ENCODE data around the gene PRICKLE2. TPM values are rescaled to one million over a fixed set of nuclear protein-coding genes. Genes with fewer than 3 reads are reported as not detected.
A peak's percentile ranks its signal among the peaks of the same experiment; 100 is the strongest.
"Not testable (repeated sequence)": the region's sequence is repeated elsewhere in the genome, so short reads cannot be mapped to it uniquely, and the experiment has no call there.

PRICKLE2 gene
- total RNA-seq, 1 experiment from 2014 or later = 0.40 TPM

- H3K9me3 ChIP-seq, H3K4me3 ChIP-seq, H3K27me3 ChIP-seq, DNase-seq, H3K36me3 ChIP-seq: not testable (repeated sequence)
Measured at GRCh38 chr3:64089386-64089785, 135.9 kb downstream of the PRICKLE2 start.

- DNase-seq = no peak
- Histone ChIP-seq H3K27me3 (no peaks in the 10 kb centered on the region), H3K36me3 (no peaks in the 10 kb centered on the region), H3K9me3 (no peaks in the 10 kb centered on the region), H3K4me3 (no peak overlapping the region)
Measured at GRCh38 chr3:64088408-64089205, 136.7 kb downstream of the PRICKLE2 start.

- H3K36me3 ChIP-seq = no peaks in the 10 kb centered on the region
- no peak for DNase-seq
- H3K27me3 ChIP-seq = no peaks in the 10 kb centered on the region
- no peaks in the 10 kb centered on the region for H3K9me3 ChIP-seq
- no peak overlapping the region for H3K4me3 ChIP-seq
Measured at GRCh38 chr3:64086479-64087252, 138.6 kb downstream of the PRICKLE2 start.

- Histone ChIP-seq H3K36me3 (no peaks in the 10 kb centered on the region), H3K9me3 (no peaks in the 10 kb centered on the region), H3K27me3 (no peaks in the 10 kb centered on the region), H3K4me3 (no peak overlapping the region)
- DNase-seq = peak; percentile 4
Measured at GRCh38 chr3:64084640-64085039, 140.6 kb downstream of the PRICKLE2 start.

- no peaks in the 10 kb centered on the region for H3K9me3 ChIP-seq
- H3K4me3 ChIP-seq = no peak overlapping the region
- DNase-seq = no peak
- H3K36me3 ChIP-seq = no peaks in the 10 kb centered on the region
- H3K27me3 ChIP-seq = no peaks in the 10 kb centered on the region
Measured at GRCh38 chr3:64083575-64083974, 141.7 kb downstream of the PRICKLE2 start.

- no peak for DNase-seq
- no peaks in the 10 kb centered on the region for H3K27me3 ChIP-seq
- H3K4me3 ChIP-seq = no peak overlapping the region
- no peaks in the 10 kb centered on the region for H3K9me3 ChIP-seq
- H3K36me3 ChIP-seq = no peaks in the 10 kb centered on the region
Measured at GRCh38 chr3:64082961-64083541, 142.2 kb downstream of the PRICKLE2 start.

DNA sequence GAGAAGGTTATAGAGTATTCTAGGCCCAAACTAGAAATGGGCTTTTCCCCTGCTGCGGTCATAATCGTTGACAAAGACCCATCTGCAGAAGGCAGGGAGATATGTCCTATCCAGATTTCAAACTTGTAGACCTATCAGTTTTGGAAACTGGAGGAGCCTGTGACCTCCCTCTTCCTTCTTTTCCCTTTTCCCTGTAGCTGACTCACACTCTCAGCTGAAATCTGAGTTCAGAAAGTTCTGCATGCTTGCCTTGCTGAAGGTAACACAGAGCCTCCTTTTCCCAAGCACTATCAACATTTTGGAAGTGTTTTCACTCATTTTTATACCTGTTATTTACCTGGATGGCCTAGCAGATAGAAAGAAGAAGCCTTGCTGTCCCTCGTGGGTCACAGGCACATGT lies 142.9 kb downstream of the PRICKLE2 start:
- Histone ChIP-seq H3K9me3 (no peaks in the 10 kb centered on the region), H3K4me3 (no peak overlapping the region), H3K36me3 (no peaks in the 10 kb centered on the region), H3K27me3 (no peaks in the 10 kb centered on the region)
- DNase-seq = no peak

DNA sequence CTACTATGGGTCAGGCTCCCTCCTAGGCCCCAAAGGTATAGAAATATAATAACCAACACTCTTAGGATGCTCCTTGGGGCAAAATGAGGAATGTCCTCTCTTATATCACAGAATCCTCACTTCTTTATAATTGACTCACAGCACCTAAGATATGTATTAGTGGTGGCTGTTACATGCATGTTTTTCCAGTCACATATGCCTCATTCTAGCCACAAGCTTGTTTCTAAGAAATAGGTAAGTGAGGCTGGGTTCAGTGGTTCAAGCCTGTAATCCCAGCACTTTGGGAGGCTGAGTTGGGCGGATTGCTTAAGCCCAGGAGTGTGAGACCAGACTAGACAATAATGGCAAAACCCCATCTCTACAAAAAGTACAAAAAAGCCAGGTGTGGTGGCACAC lies 144.0 kb downstream of the PRICKLE2 start:
- Histone ChIP-seq H3K27me3 (no peaks in the 10 kb centered on the region), H3K36me3 (no peaks in the 10 kb centered on the region), H3K9me3 (no peaks in the 10 kb centered on the region), H3K4me3 (no peak overlapping the region)
- DNase-seq = no peak

DNA sequence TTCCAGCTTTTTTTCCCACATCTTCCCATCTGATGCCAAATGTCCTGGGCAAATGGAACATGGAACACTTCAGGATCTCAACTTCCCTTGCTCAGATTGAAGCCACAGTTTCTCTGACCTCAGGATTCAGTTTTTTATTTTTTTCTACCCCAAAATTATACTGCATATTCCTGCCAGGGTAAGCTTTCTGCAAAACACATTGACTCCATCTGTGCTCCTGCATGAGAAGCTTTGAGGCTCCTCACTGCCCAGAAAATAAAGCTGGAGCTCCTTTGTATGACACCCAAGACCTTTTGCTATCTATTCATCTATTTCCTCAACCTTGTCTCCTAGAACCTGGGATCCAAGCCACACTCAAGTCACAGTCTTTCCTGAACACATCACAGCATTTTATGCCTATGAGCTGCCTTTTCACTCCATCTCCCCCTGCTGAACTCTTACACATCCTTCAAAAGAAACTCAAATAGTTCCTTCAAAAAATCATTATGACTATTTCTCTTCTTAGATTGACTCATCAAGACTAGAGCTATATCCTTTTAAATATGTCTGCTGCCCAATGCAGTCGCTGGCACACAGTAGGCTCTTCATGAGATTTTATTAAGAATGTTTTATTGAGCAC lies 144.5 kb downstream of the PRICKLE2 start:
- no peak for DNase-seq
- H3K4me3 ChIP-seq = no peak overlapping the region
- H3K9me3 ChIP-seq = no peaks in the 10 kb centered on the region
- no peaks in the 10 kb centered on the region for H3K27me3 ChIP-seq
- no peaks in the 10 kb centered on the region for H3K36me3 ChIP-seq

GRCh38 chr3:64079369-64080150 lies 145.7 kb downstream of the PRICKLE2 start:
- H3K4me3 ChIP-seq = no peak overlapping the region
- DNase-seq = no peak
- H3K9me3 ChIP-seq = no peaks in the 10 kb centered on the region
- H3K36me3 ChIP-seq = no peaks in the 10 kb centered on the region
- H3K27me3 ChIP-seq = no peaks in the 10 kb centered on the region

GRCh38 chr3:64078966-64079365 lies 146.3 kb downstream of the PRICKLE2 start:
- DNase-seq = no peak
- Histone ChIP-seq H3K9me3 (no peaks in the 10 kb centered on the region), H3K36me3 (no peaks in the 10 kb centered on the region), H3K27me3 (no peaks in the 10 kb centered on the region), H3K4me3 (no peak overlapping the region)

GRCh38 chr3:64074895-64075679 lies 150.2 kb downstream of the PRICKLE2 start:
- H3K9me3 ChIP-seq = no peaks in the 10 kb centered on the region
- H3K36me3 ChIP-seq = no peaks in the 10 kb centered on the region
- DNase-seq = no peak
- H3K4me3 ChIP-seq = no peak overlapping the region
- no peaks in the 10 kb centered on the region for H3K27me3 ChIP-seq

DNA sequence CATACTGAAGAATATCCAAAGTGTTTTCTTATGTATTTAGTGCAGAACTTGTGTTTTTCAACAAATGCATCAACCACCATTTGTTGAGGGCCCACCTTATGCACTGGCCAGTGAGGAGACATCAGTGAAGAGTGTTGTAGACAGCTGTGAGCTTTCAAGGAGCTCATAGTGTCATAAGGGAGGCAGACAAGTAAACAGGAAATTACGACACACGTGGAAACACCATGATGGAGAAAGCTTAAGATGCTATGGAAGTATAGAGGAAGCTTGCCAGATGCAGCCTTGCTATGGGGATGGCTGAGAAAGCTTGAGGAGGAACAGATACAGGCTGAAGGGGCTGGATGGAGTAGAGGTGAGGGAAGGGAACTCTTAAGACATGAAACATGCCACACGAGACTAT lies 151.2 kb downstream of the PRICKLE2 start:
- Histone ChIP-seq H3K4me3 (no peak overlapping the region), H3K9me3 (no peaks in the 10 kb centered on the region)
- DNase-seq = no peak

DNA sequence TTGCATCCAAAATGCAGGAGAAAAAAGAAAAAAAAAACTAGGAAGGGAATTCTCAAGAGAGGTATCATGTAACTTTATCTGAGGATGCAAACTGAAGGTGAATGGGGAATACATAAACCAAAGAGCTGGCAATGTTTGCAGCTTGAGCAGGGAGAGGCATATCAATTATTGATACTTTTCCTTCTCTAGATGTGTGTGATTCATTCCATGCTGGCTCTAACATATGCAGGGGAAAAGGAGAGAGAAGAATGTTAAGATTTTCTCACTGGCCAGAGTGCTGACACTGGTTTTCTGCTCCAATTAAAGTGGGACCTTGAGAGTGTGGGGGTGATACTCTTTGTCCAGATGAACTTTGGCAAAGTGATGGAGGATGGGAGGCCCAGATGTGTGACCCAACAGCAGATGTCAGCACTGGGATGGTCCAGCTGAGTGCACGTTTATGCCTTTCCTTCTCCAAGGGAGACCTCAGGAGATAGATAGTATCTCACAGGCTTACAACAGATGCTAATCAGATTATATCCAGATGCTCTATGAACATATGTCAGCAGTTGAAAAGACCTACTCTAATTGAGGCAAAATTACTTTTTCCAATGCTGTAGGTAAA lies 152.0 kb downstream of the PRICKLE2 start:
- no peak overlapping the region for H3K4me3 ChIP-seq
- no peak for DNase-seq
- no peaks in the 10 kb centered on the region for H3K9me3 ChIP-seq
- no peaks in the 10 kb centered on the region for H3K36me3 ChIP-seq
- no peaks in the 10 kb centered on the region for H3K27me3 ChIP-seq

More for the DNA sequence above, 151.2 kb downstream of the PRICKLE2 start:
- H3K27me3 ChIP-seq = no peaks in the 10 kb centered on the region
- no peaks in the 10 kb centered on the region for H3K36me3 ChIP-seq

DNA sequence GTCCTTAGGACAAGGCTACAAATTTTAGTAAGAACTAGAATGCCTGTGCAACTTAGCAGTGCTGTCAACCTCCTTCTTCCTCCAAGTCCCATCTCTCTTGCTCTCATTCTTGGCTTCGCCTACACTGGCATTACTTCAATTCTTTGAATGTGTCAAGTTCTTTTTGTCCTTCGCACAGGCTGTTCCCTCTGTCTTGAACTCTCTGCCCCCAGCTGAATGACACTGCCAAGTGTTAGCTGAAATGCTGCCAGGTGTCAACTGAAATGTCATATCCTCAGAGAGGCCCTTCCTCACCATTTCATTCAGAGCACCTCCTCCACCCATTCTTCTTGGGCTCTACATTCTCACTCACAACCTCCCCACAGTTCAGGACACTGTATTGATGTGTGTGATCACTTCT lies 153.1 kb downstream of the PRICKLE2 start:
- DNase-seq = no peak
- no peaks in the 10 kb centered on the region for H3K36me3 ChIP-seq
- no peaks in the 10 kb centered on the region for H3K9me3 ChIP-seq
- H3K4me3 ChIP-seq = no peak overlapping the region
- H3K27me3 ChIP-seq = no peaks in the 10 kb centered on the region
